HEK293 (cell line): ENCODE measurements around the gene OPCML.

Experiments
- KLF10 ChIP-seq: fragments of 450-650 bp; IDR thresholded peaks from 2 replicates; pipeline ENCODE4 v1.5.1; 2018; ENCODE audit warnings: missing biosample characterization, mild to moderate bottlenecking, missing genetic modification characterization
- TCF7L2 ChIP-seq: IDR thresholded peaks from 2 replicates; pipeline ENCODE4 v1.6.1; 2011; ENCODE audit warnings: low read depth, mild to moderate bottlenecking, inconsistent platforms, low read length, moderate library complexity, borderline replicate concordance
- YY2 ChIP-seq: fragments of 450-650 bp; formaldehyde crosslinking; IDR thresholded peaks from 2 replicates; pipeline ENCODE4 v1.5.1; 2016; ENCODE audit warnings: missing biosample characterization, missing genetic modification characterization
- ZNF239 ChIP-seq: fragments of 450-650 bp; formaldehyde crosslinking; IDR thresholded peaks from 2 replicates; pipeline ENCODE4 v1.5.1; 2016; ENCODE audit warnings: missing biosample characterization, missing genetic modification characterization
- ZNF510 ChIP-seq: fragments of 450-650 bp; formaldehyde crosslinking; IDR thresholded peaks from 2 replicates; pipeline ENCODE4 v1.5.1; 2018; ENCODE audit warnings: mild to moderate bottlenecking, missing genetic modification characterization, missing biosample characterization; ENCODE audit not compliant: insufficient replicate concordance
- ZNF558 ChIP-seq: fragments of 450-650 bp; formaldehyde crosslinking; IDR thresholded peaks from 2 replicates; pipeline ENCODE4 v1.5.1; 2016; ENCODE audit warnings: missing biosample characterization, missing genetic modification characterization
- ZSCAN16 ChIP-seq: fragments of 450-650 bp; formaldehyde crosslinking; IDR thresholded peaks from 2 replicates; pipeline ENCODE4 v1.5.1; 2016; ENCODE audit warnings: missing biosample characterization, missing genetic modification characterization
- TF ChIP-seq, protein P1 (sequence below): fragments of 450-650 bp; formaldehyde crosslinking; IDR thresholded peaks from 2 replicates; pipeline ENCODE4 v1.5.1; 2016; ENCODE audit warnings: missing biosample characterization, missing genetic modification characterization

DNA sequence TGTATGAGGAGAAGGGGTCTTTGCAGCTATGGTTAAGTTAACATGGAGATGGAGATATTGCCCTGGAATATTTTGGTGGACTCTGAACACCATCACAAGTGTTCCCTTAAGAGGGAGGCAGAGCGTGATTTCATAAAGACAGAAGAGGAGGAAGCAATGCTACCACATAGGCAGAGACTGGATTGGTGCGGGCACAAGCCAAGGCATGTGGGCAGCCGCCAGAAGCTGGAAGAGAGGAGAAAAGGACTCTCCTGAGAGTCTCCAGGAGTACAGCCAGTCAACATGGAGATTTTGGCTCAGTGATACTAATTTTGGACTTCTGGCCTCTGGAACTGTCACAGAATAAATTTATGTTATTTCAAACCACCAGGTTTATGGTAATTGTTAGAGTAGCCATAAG is 231.6 kb downstream of the OPCML start:
- TF ChIP-seq YY2 (tag by site-specific recombination) (no peak), ZNF510 (tag by site-specific recombination) (no peak), KLF10 (tag by site-specific recombination) (no peak), ZSCAN16 (no peak), TCF7L2 (no peak), ZNF239 (tag by site-specific recombination) (no peak), ZNF558 (tag by site-specific recombination) (no peak)
- TF ChIP-seq, protein P1, sequence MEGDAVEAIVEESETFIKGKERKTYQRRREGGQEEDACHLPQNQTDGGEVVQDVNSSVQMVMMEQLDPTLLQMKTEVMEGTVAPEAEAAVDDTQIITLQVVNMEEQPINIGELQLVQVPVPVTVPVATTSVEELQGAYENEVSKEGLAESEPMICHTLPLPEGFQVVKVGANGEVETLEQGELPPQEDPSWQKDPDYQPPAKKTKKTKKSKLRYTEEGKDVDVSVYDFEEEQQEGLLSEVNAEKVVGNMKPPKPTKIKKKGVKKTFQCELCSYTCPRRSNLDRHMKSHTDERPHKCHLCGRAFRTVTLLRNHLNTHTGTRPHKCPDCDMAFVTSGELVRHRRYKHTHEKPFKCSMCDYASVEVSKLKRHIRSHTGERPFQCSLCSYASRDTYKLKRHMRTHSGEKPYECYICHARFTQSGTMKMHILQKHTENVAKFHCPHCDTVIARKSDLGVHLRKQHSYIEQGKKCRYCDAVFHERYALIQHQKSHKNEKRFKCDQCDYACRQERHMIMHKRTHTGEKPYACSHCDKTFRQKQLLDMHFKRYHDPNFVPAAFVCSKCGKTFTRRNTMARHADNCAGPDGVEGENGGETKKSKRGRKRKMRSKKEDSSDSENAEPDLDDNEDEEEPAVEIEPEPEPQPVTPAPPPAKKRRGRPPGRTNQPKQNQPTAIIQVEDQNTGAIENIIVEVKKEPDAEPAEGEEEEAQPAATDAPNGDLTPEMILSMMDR (tag by site-specific recombination), result no peak
